Measurements from ENCODE around the gene SRCIN1. TPM values are rescaled to one million over a fixed set of nuclear protein-coding genes. Genes with fewer than 3 reads are reported as not detected.

The SRCIN1 gene
- total RNA-seq, 2 donors from 2014 or later = 0.52 to 1.1 TPM

DNA sequence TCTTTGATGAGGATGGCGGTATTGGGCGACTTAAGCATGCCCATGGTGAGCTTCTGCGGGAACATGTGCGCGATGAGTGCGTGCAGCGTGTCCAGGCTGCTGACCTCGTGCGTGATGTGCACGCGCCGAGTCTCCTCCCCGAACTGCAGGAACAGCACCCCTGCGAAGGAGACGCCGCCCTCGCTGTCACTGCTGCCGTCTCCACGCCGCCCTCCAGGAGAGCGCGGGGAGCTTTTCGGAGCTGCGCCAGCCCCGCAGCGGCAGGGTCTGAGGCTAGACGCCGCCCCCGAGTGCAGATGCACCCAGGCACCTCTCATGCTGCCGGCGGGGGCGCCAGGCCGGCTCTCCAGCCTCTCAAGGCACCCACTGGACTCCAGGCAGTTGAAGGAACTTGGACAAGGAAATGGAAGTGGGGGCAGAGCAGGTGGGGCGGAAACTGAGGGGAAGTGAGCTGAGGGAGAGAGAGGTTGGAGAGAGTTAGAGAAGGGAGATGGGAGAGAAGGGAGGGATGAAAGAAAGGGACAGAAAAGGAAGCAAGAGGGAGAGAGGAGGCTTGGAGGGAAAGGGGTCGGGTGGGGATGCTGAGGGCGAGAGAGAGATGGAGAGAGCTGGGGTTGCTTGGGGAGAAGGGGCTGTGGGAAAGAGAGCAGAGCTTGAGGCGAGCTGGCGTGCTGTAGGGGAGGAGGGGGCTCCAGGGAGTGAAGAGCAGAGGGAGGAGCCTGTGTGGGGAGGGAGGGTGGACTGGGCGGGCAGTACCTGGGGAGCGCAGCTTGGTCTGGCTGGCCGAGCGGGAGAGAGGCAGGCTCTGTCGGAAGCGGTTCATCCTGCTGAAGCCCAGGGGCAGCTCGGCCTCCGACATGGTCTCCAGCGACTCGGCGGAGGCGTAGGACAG is 42.1 kb downstream of the SRCIN1 start:
- Histone ChIP-seq H3K4me1 (peaks cover 0 to 37% of the 10 kb centered on the region in 2 donors), H3K27me3 (peaks cover 38 to 63% of the 10 kb centered on the region in 2 donors), H3K27ac (no peak overlapping the region), H3K36me3 (no peaks in the 10 kb centered on the region), H3K4me3 (no peak overlapping the region), H3K9me3 (no peaks in the 10 kb centered on the region)
- TF ChIP-seq, protein P1, sequence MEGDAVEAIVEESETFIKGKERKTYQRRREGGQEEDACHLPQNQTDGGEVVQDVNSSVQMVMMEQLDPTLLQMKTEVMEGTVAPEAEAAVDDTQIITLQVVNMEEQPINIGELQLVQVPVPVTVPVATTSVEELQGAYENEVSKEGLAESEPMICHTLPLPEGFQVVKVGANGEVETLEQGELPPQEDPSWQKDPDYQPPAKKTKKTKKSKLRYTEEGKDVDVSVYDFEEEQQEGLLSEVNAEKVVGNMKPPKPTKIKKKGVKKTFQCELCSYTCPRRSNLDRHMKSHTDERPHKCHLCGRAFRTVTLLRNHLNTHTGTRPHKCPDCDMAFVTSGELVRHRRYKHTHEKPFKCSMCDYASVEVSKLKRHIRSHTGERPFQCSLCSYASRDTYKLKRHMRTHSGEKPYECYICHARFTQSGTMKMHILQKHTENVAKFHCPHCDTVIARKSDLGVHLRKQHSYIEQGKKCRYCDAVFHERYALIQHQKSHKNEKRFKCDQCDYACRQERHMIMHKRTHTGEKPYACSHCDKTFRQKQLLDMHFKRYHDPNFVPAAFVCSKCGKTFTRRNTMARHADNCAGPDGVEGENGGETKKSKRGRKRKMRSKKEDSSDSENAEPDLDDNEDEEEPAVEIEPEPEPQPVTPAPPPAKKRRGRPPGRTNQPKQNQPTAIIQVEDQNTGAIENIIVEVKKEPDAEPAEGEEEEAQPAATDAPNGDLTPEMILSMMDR (IDR thresholded peaks at IDR 0.05) = no peak
- no peak for DNase-seq (ENCODE audit: low spot score)

DNA sequence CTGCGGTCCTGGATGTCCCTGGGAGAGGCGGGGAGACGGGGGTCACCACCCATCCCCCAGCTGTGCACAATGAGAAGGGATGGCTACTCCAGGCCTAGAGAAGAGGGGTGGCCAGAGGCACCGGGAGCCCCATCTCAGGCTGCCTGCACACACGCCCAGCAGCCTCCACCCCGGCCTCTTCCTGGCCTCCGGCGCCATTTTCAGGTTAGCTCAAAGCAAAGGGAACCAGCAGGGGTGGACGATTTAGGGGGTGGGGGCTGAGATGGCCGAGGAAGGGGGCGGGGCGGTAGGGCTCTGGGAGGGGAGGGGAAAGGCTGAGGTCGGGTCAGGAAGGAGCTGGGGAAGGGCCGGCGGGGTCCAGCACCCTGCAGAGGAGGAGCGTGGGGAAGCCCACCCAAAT is 42.8 kb downstream of the SRCIN1 start:
- peaks cover 38 to 63% of the 10 kb centered on the region in 2 donors for H3K27me3 ChIP-seq

DNA sequence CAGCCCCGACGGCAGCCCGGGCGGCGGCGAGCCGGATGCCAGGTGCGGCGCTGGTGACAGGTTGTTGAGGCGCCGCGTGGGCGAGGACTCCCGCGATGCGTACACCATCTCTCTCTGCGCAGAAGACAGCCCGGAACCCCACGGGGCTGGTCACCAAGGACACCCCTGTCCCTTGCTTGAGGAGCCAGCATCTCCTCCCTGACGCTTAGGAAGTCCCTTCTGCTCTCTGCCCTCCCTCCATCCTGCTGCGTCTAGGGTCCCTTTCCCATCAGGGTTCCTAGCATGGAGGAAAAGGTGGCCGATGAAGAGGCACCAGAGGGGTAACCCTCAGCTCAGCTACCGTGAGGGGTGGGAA is 43.6 kb downstream of the SRCIN1 start:
- H3K4me3 ChIP-seq = no peak overlapping the region
- peaks cover 38 to 63% of the 10 kb centered on the region in 2 donors for H3K27me3 ChIP-seq
- H3K36me3 ChIP-seq = no peaks in the 10 kb centered on the region
- no peak overlapping the region for H3K27ac ChIP-seq
- H3K4me1 ChIP-seq = peaks cover 0 to 51% of the 10 kb centered on the region in 2 donors
- TF ChIP-seq, protein P1 (IDR thresholded peaks at IDR 0.05) = no peak
- H3K9me3 ChIP-seq = no peaks in the 10 kb centered on the region
- DNase-seq (ENCODE audit: low spot score) = no peak

More for the DNA sequence above, 42.8 kb downstream of the SRCIN1 start:
- Histone ChIP-seq H3K9me3 (no peaks in the 10 kb centered on the region), H3K4me3 (no peak overlapping the region), H3K4me1 (peaks cover 0 to 44% of the 10 kb centered on the region in 2 donors), H3K27ac (no peak overlapping the region), H3K36me3 (no peaks in the 10 kb centered on the region)
- DNase-seq (ENCODE audit: low spot score) = no peak
- TF ChIP-seq, protein P1 (IDR thresholded peaks at IDR 0.05) = no peak

DNA sequence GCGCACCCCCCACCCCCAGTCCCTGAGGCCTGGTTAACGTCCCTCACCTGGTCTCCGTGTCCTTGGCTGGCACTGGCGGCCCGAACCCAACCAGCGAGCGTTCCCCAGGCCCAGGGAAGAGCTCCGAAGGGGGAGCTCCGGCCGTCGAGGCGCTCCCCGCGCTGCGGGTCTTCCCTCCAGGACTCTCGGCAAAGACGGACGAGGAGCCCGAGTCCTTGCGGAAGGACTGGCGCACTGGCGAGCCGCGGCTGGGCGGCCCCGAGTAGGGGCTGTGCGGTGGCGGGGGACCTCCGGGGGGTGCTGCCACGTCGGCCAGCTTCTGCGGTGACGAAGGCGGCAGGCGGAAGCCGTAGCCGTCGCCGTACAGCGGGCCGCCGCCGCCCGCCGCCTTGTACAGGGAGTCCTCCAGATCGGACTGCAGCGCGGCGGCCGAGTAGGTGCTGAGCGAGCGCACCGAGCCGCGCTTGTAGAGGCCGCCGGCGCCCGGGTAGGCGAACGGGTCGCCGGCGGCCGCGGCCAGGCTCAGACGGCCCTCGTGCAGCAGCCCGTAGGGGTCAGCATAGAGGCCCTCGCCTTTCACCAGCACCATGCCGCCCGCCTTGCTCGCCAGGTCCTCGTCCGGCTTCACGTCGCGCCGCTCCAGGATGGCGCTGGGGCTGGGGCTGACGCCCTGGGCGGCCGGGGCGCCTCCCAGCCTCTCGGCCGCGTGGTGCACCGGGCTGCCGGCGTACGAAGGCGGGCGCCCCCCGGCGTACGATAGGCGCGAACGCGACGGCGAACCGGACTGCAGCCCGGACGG is 44.1 kb downstream of the SRCIN1 start:
- Histone ChIP-seq H3K27me3 (peaks cover 38 to 63% of the 10 kb centered on the region in 2 donors), H3K4me1 (peaks cover 0 to 54% of the 10 kb centered on the region in 2 donors)

DNA sequence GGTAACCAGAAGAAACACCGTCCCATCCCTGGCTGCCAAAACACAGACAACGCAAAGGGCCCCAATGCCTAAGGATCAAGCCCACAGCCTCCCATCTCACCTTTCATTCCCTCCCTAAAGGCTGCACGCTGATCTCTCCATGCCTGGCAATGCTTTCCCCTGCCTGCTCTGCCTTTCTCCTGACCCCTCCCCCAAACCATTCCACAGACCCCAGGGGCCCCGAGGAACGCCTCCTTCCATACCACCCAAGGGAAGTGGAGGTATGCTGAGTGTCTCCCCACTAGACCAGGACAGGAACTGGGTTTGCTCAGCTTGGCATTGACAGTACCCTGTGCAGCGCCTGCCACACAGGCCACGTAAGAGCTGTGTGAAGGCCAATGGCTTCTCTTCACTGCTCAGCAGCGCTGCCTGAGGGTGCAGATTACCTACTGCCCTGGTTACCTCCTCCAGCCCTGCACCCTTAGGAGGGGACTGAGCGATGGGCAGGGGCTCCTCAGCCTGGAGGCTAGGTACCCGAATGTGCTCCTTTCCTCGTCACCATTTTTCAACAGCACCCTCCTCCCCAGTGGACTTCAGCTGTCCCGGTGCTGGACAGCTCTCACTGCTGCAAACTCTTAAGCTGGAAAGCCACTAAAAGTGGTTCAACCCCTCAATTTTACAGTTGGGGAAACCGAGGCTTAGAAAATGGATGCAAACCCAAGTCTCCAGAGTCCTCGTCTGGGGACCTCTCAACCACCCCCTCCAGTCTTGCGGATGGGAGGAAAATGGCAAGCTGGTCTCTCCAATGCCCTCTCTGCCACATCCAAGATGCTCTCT is 45.0 kb downstream of the SRCIN1 start:
- no peaks in the 10 kb centered on the region for H3K36me3 ChIP-seq
- peaks cover 0 to 54% of the 10 kb centered on the region in 2 donors for H3K4me1 ChIP-seq
- peaks cover 38 to 55% of the 10 kb centered on the region in 2 donors for H3K27me3 ChIP-seq
- no peak for DNase-seq (ENCODE audit: low spot score)
- H3K4me3 ChIP-seq = no peak overlapping the region
- H3K27ac ChIP-seq = no peak overlapping the region
- H3K9me3 ChIP-seq = no peaks in the 10 kb centered on the region
- TF ChIP-seq, protein P1 (IDR thresholded peaks at IDR 0.05) = no peak

More for the DNA sequence above, 44.1 kb downstream of the SRCIN1 start:
- TF ChIP-seq, protein P1 (IDR thresholded peaks at IDR 0.05) = no peak
- Histone ChIP-seq H3K4me3 (no peak overlapping the region), H3K9me3 (no peaks in the 10 kb centered on the region), H3K27ac (no peak overlapping the region), H3K36me3 (no peaks in the 10 kb centered on the region)
- DNase-seq (ENCODE audit: low spot score) = no peak

Data from right atrium auricular region (tissue), 2 donors.